ENCODE measurements around the gene LSS. TPM values are rescaled to one million over a fixed set of nuclear protein-coding genes. Genes with fewer than 3 reads are reported as not detected.

LSS gene
- total RNA-seq, 1 experiment from 2014 or later: 45.7 TPM

GRCh38 chr21:46196733-46197132 is 31.8 kb downstream of the LSS start:
- H3K9me2 ChIP-seq (replicated peaks; ENCODE audit: low read length): no peaks in the 10 kb centered on the region
- ATAC-seq (no peak), DNase-seq (no peak)
- TF ChIP-seq EZH2phosphoT487 (IDR thresholded peaks at IDR 0.05; ENCODE audit: borderline replicate concordance, low read length) (no peak), CTCF (conservative IDR thresholded peaks at IDR 0.05; ENCODE audit: low read depth, low read length) (no peak), EZH2 (IDR thresholded peaks at IDR 0.05; ENCODE audit: low read length, unreplicated experiment) (no peak)
- no peak overlapping the region for H3K27ac ChIP-seq (ENCODE audit: low read length)
- no peak overlapping the region for H3K4me2 ChIP-seq (ENCODE audit: low read length)
- no TSS peak for BruUV-seq (replicated peaks)
- intact Hi-C loops (cut with micrococcal nuclease): no loop called here
- H3K9ac ChIP-seq (ENCODE audit: low read length): no peak overlapping the region
- peaks cover 3% of the 10 kb centered on the region for H3F3A ChIP-seq (ENCODE audit: low read length, unreplicated experiment)
- no peaks in the 10 kb centered on the region for H3K4me1 ChIP-seq (ENCODE audit: insufficient read depth, low read length)
- H4K20me1 ChIP-seq (ENCODE audit: low read length): no peaks in the 10 kb centered on the region
- no peaks in the 10 kb centered on the region for H3K79me2 ChIP-seq (ENCODE audit: low read length)
- no peak overlapping the region for H3K4me3 ChIP-seq (ENCODE audit: low read length)
- no peaks in the 10 kb centered on the region for H3K9me3 ChIP-seq (ENCODE audit: low read length)
- H2AFZ ChIP-seq (ENCODE audit: low read length): no peak overlapping the region
- ChIA-PET CTCF (no interaction called here), POLR2A (ENCODE audit: unreplicated experiment) (no interaction called here)
- H3K27me3 ChIP-seq (ENCODE audit: low read length): no peaks in the 10 kb centered on the region
- peaks cover 4% of the 10 kb centered on the region; the same call in 1 of the 2 replicates for H3K36me3 ChIP-seq (ENCODE audit: low read depth, low read length)

GRCh38 chr21:46195595-46196195 is 32.9 kb downstream of the LSS start:
- Histone ChIP-seq H3K79me2 (ENCODE audit: low read length) (no peaks in the 10 kb centered on the region), H3K27me3 (ENCODE audit: low read length) (no peaks in the 10 kb centered on the region), H2AFZ (ENCODE audit: low read length) (no peak overlapping the region), H3K9me2 (replicated peaks; ENCODE audit: low read length) (no peaks in the 10 kb centered on the region), H3K27ac (ENCODE audit: low read length) (no peak overlapping the region), H3F3A (ENCODE audit: low read length, unreplicated experiment) (peaks cover 3% of the 10 kb centered on the region), H3K4me2 (ENCODE audit: low read length) (no peak overlapping the region), H3K9me3 (ENCODE audit: low read length) (no peaks in the 10 kb centered on the region), H3K9ac (ENCODE audit: low read length) (no peak overlapping the region), H4K20me1 (ENCODE audit: low read length) (no peaks in the 10 kb centered on the region), H3K4me1 (ENCODE audit: insufficient read depth, low read length) (peaks cover 7% of the 10 kb centered on the region; the same call in 1 of the 2 replicates), H3K4me3 (ENCODE audit: low read length) (no peak overlapping the region), H3K36me3 (ENCODE audit: low read depth, low read length) (peaks cover 4% of the 10 kb centered on the region; the same call in 1 of the 2 replicates)
- ChIA-PET CTCF (no interaction called here), POLR2A (ENCODE audit: unreplicated experiment) (no interaction called here)
- DNase-seq: no peak
- TF ChIP-seq CTCF (conservative IDR thresholded peaks at IDR 0.05; ENCODE audit: low read depth, low read length): no peak
- no peak for TF ChIP-seq EZH2 (IDR thresholded peaks at IDR 0.05; ENCODE audit: low read length, unreplicated experiment)
- TF ChIP-seq EZH2phosphoT487 (IDR thresholded peaks at IDR 0.05; ENCODE audit: borderline replicate concordance, low read length): no peak
- no peak for ATAC-seq
- BruUV-seq (replicated peaks): no TSS peak
- intact Hi-C loops (cut with micrococcal nuclease): no loop called here
